ENCODE data around the gene LMTK3. TPM values are rescaled to one million over a fixed set of nuclear protein-coding genes. Genes with fewer than 3 reads are reported as not detected.

Gene LMTK3
- polyA plus RNA-seq, 1 of the 3 experiments (the other 2 are of a cell fraction) = 3.2 TPM

DNA sequence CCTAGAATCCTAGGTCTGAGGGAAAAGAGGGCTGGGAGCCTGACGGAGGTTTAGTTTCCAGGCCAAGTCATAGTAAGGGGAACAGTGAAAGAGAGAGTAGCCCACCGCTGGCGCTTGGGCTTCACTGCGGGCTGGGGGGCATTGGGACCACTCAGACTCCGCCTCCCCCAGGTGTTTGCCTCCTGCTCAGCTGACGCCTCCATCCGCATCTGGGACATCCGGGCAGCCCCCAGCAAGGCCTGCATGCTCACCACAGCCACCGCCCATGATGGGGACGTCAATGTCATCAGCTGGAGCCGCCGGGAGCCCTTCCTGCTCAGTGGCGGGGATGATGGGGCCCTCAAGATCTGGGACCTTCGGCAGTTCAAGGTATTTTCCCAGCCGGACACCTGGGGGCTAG lies 60.8 kb downstream of the LMTK3 start:
- ChIA-PET CTCF (interaction anchor here (1.9 kb wide), 1 partner anchor 137 kb away, joined by 5 read pairs; no protein-coding TSS in a partner anchor), POLR2A (no interaction called here)
- H3K36me3 ChIP-seq (replicated peaks in 1 of 2; ENCODE audit: control insufficient read depth in 1 of 2, insufficient read depth in 2 of 2, low read length in 1 of 2) = peaks cover 38 to 40% of the 10 kb centered on the region in 2 experiments
- no peaks in the 10 kb centered on the region for H3K9me3 ChIP-seq
- H3F3A ChIP-seq (replicated peaks; ENCODE audit: insufficient read depth) = peaks cover 7% of the 10 kb centered on the region
- H3K9ac ChIP-seq = no peak overlapping the region
- peak; percentile 21 for DNase-seq
- H3K79me2 ChIP-seq (ENCODE audit: insufficient read depth) = peaks cover 40% of the 10 kb centered on the region
- H3K9me2 ChIP-seq = no peaks in the 10 kb centered on the region
- TF ChIP-seq RCOR1 (IDR thresholded peaks at IDR 0.05; ENCODE audit: low read length) (no peak), RXRA (IDR thresholded peaks at IDR 0.05; ENCODE audit: borderline replicate concordance, low read depth) (no peak), ELF1 (IDR thresholded peaks at IDR 0.05) (no peak)
- TF ChIP-seq, protein P1, sequence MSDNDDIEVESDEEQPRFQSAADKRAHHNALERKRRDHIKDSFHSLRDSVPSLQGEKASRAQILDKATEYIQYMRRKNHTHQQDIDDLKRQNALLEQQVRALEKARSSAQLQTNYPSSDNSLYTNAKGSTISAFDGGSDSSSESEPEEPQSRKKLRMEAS (IDR thresholded peaks at IDR 0.05; ENCODE audit: low read depth) = no peak
- TF ChIP-seq, protein P2, sequence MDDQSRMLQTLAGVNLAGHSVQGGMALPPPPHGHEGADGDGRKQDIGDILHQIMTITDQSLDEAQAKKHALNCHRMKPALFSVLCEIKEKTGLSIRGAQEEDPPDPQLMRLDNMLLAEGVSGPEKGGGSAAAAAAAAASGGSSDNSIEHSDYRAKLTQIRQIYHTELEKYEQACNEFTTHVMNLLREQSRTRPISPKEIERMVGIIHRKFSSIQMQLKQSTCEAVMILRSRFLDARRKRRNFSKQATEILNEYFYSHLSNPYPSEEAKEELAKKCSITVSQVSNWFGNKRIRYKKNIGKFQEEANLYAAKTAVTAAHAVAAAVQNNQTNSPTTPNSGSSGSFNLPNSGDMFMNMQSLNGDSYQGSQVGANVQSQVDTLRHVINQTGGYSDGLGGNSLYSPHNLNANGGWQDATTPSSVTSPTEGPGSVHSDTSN (IDR thresholded peaks at IDR 0.05) = no peak
- TF ChIP-seq, protein P3, sequence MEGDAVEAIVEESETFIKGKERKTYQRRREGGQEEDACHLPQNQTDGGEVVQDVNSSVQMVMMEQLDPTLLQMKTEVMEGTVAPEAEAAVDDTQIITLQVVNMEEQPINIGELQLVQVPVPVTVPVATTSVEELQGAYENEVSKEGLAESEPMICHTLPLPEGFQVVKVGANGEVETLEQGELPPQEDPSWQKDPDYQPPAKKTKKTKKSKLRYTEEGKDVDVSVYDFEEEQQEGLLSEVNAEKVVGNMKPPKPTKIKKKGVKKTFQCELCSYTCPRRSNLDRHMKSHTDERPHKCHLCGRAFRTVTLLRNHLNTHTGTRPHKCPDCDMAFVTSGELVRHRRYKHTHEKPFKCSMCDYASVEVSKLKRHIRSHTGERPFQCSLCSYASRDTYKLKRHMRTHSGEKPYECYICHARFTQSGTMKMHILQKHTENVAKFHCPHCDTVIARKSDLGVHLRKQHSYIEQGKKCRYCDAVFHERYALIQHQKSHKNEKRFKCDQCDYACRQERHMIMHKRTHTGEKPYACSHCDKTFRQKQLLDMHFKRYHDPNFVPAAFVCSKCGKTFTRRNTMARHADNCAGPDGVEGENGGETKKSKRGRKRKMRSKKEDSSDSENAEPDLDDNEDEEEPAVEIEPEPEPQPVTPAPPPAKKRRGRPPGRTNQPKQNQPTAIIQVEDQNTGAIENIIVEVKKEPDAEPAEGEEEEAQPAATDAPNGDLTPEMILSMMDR (IDR thresholded peaks at IDR 0.05) = no peak
- H3K4me2 ChIP-seq = no peak overlapping the region
- H3K27me3 ChIP-seq (ENCODE audit: insufficient read depth) = no peaks in the 10 kb centered on the region
- H3K4me3 ChIP-seq (ENCODE audit: low read depth in 2 of 2, low read length in 1 of 2) = no peak overlapping the region
- H3K4me1 ChIP-seq (ENCODE audit: control insufficient read depth in 1 of 2, insufficient read depth in 2 of 2, low read depth in 1 of 2, low read length in 1 of 2) = peaks cover 0 to 5% of the 10 kb centered on the region in 2 experiments; a peak in 2 of 4 replicates
- H2AFZ ChIP-seq (ENCODE audit: low read depth) = no peak overlapping the region
- 97% methylated on average over 11 of the region's 15 CpGs for WGBS (ENCODE audit: low lambda C conversion rate)
- no peak overlapping the region for H3K27ac ChIP-seq (ENCODE audit: low read depth in 2 of 2, low read length in 1 of 2)
- H4K20me1 ChIP-seq (ENCODE audit: insufficient read depth) = no peaks in the 10 kb centered on the region

DNA sequence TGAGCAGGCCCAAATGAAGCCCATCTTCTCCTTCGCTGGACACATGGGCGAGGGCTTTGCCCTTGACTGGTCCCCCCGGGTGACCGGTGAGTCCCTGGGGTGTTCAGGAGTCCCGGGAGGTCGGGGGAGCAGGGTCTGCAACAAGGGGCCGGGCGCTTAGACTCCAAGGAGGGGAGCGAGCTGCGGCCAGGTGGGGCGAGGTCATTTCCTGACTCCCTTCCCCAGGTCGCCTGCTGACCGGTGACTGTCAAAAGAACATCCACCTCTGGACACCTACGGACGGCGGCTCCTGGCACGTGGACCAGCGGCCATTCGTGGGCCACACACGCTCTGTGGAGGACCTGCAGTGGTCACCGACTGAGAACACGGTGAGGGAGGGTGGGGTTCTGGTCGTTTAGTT lies 61.2 kb downstream of the LMTK3 start:
- CTCF ChIA-PET = interaction anchor here (1.9 kb wide), 1 partner anchor 136 kb away, joined by 5 read pairs; no protein-coding TSS in a partner anchor
- no peak overlapping the region for H3K27ac ChIP-seq (ENCODE audit: low read depth in 2 of 2, low read length in 1 of 2)
- H3K4me2 ChIP-seq = no peak overlapping the region
- peaks cover 0 to 5% of the 10 kb centered on the region in 2 experiments; a peak in 2 of 4 replicates for H3K4me1 ChIP-seq (ENCODE audit: control insufficient read depth in 1 of 2, insufficient read depth in 2 of 2, low read depth in 1 of 2, low read length in 1 of 2)
- no peak overlapping the region for H2AFZ ChIP-seq (ENCODE audit: low read depth)
- no peaks in the 10 kb centered on the region for H3K9me2 ChIP-seq
- H3K4me3 ChIP-seq (ENCODE audit: low read depth in 2 of 2, low read length in 1 of 2) = no peak overlapping the region
- POLR2A ChIA-PET = no interaction called here
- H3K27me3 ChIP-seq (ENCODE audit: insufficient read depth) = no peaks in the 10 kb centered on the region
- no peak overlapping the region for H3K9ac ChIP-seq
- H3K36me3 ChIP-seq (replicated peaks in 1 of 2; ENCODE audit: control insufficient read depth in 1 of 2, insufficient read depth in 2 of 2, low read length in 1 of 2) = peaks cover 38% of the 10 kb centered on the region in 2 experiments
- peak; percentile 18 for DNase-seq
- peaks cover 8% of the 10 kb centered on the region for H3F3A ChIP-seq (replicated peaks; ENCODE audit: insufficient read depth)
- H3K79me2 ChIP-seq (ENCODE audit: insufficient read depth) = peaks cover 40% of the 10 kb centered on the region
- WGBS (ENCODE audit: low lambda C conversion rate) = 98% methylated on average over 10 of the region's 23 CpGs
- no peaks in the 10 kb centered on the region for H4K20me1 ChIP-seq (ENCODE audit: insufficient read depth)
- H3K9me3 ChIP-seq = no peaks in the 10 kb centered on the region
- TF ChIP-seq, protein P4, sequence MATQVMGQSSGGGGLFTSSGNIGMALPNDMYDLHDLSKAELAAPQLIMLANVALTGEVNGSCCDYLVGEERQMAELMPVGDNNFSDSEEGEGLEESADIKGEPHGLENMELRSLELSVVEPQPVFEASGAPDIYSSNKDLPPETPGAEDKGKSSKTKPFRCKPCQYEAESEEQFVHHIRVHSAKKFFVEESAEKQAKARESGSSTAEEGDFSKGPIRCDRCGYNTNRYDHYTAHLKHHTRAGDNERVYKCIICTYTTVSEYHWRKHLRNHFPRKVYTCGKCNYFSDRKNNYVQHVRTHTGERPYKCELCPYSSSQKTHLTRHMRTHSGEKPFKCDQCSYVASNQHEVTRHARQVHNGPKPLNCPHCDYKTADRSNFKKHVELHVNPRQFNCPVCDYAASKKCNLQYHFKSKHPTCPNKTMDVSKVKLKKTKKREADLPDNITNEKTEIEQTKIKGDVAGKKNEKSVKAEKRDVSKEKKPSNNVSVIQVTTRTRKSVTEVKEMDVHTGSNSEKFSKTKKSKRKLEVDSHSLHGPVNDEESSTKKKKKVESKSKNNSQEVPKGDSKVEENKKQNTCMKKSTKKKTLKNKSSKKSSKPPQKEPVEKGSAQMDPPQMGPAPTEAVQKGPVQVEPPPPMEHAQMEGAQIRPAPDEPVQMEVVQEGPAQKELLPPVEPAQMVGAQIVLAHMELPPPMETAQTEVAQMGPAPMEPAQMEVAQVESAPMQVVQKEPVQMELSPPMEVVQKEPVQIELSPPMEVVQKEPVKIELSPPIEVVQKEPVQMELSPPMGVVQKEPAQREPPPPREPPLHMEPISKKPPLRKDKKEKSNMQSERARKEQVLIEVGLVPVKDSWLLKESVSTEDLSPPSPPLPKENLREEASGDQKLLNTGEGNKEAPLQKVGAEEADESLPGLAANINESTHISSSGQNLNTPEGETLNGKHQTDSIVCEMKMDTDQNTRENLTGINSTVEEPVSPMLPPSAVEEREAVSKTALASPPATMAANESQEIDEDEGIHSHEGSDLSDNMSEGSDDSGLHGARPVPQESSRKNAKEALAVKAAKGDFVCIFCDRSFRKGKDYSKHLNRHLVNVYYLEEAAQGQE (IDR thresholded peaks at IDR 0.05; ENCODE audit: low read depth, low read length) = no peak
- TF ChIP-seq YY1 (IDR thresholded peaks at IDR 0.05; ENCODE audit: low read depth) = no peak
- TF ChIP-seq TAF1 (IDR thresholded peaks at IDR 0.05; ENCODE audit: borderline replicate concordance, low read depth, low read length) = no peak
- TF ChIP-seq, protein P1 (IDR thresholded peaks at IDR 0.05; ENCODE audit: low read depth) = no peak
- TF ChIP-seq, protein P5, sequence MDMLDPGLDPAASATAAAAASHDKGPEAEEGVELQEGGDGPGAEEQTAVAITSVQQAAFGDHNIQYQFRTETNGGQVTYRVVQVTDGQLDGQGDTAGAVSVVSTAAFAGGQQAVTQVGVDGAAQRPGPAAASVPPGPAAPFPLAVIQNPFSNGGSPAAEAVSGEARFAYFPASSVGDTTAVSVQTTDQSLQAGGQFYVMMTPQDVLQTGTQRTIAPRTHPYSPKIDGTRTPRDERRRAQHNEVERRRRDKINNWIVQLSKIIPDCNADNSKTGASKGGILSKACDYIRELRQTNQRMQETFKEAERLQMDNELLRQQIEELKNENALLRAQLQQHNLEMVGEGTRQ (IDR thresholded peaks at IDR 0.05; ENCODE audit: borderline replicate concordance, low read depth, low read length) = no peak
- no peak for TF ChIP-seq CHD2 (IDR thresholded peaks at IDR 0.05; ENCODE audit: low read length, partially characterized antibody)
- TF ChIP-seq TCF12 (IDR thresholded peaks at IDR 0.05) = no peak
- no peak for TF ChIP-seq TEAD4 (IDR thresholded peaks at IDR 0.05; ENCODE audit: borderline replicate concordance, insufficient read depth)
- no peak for TF ChIP-seq NFIC (IDR thresholded peaks at IDR 0.05; ENCODE audit: borderline replicate concordance)
- no peak for TF ChIP-seq RXRA (IDR thresholded peaks at IDR 0.05; ENCODE audit: borderline replicate concordance, low read depth)

All from SK-N-SH (cell line).